ENCODE results near the gene FBXO42. TPM values are rescaled to one million over a fixed set of nuclear protein-coding genes. Genes with fewer than 3 reads are reported as not detected.
A peak's percentile ranks its signal among the peaks of the same experiment; 100 is the strongest.

FBXO42 gene
- total and polyA plus RNA-seq, 4 donors, result 22.8 to 29.2 (median 27.5) TPM

GRCh38 chr1:16254263-16254928 is 97.9 kb downstream of the FBXO42 start:
- Histone ChIP-seq H3K27me3 (ENCODE audit: control insufficient read depth, insufficient read depth, low read length) (no peaks in the 10 kb centered on the region), H3K36me3 (ENCODE audit: control insufficient read depth, insufficient read depth, low read length) (peaks cover 26% of the 10 kb centered on the region), H3K4me1 (ENCODE audit: control insufficient read depth, insufficient read depth, low read length) (peaks cover 3% of the 10 kb centered on the region), H3K27ac (ENCODE audit: low read depth, low read length) (no peak overlapping the region), H3K9me3 (ENCODE audit: control insufficient read depth, insufficient read depth, low read length) (no peaks in the 10 kb centered on the region), H3K4me3 (ENCODE audit: low read depth, low read length) (no peak overlapping the region)
- DNase-seq (ENCODE audit: low read depth in 4 of 6, low spot score in 6 of 6), result no peak
- WGBS (ENCODE audit: insufficient coverage), result 77% methylated on average over 3 of the region's 4 CpGs

GRCh38 chr1:16253332-16253922 is 98.9 kb downstream of the FBXO42 start:
- Histone ChIP-seq H3K4me3 (ENCODE audit: low read depth, low read length) (no peak overlapping the region), H3K9me3 (ENCODE audit: control insufficient read depth, insufficient read depth, low read length) (no peaks in the 10 kb centered on the region), H3K27me3 (ENCODE audit: control insufficient read depth, insufficient read depth, low read length) (no peaks in the 10 kb centered on the region), H3K4me1 (ENCODE audit: control insufficient read depth, insufficient read depth, low read length) (peaks cover 10% of the 10 kb centered on the region), H3K27ac (ENCODE audit: low read depth, low read length) (no peak overlapping the region), H3K36me3 (ENCODE audit: control insufficient read depth, insufficient read depth, low read length) (peaks cover 26% of the 10 kb centered on the region)
- DNase-seq (ENCODE audit: low read depth in 4 of 6, low spot score in 6 of 6), result no peak
- 92% methylated on average over 3 of the region's 5 CpGs for WGBS (ENCODE audit: insufficient coverage)

- no peak overlapping the region for H3K27ac ChIP-seq (ENCODE audit: low read depth, low read length)
- H3K27me3 ChIP-seq (ENCODE audit: control insufficient read depth, insufficient read depth, low read length), result no peaks in the 10 kb centered on the region
- H3K4me1 ChIP-seq (ENCODE audit: control insufficient read depth, insufficient read depth, low read length), result peaks cover 15% of the 10 kb centered on the region
- H3K9me3 ChIP-seq (ENCODE audit: control insufficient read depth, insufficient read depth, low read length), result no peaks in the 10 kb centered on the region
- H3K36me3 ChIP-seq (ENCODE audit: control insufficient read depth, insufficient read depth, low read length), result peaks cover 26% of the 10 kb centered on the region
- H3K4me3 ChIP-seq (ENCODE audit: low read depth, low read length), result no peak overlapping the region
- DNase-seq (ENCODE audit: low read depth in 4 of 6, low spot score in 6 of 6), result no peak
- WGBS (ENCODE audit: insufficient coverage), result no CpG with 5 or more reads among the region's 2 CpGs
Measured at GRCh38 chr1:16252912-16253311, 99.4 kb downstream of the FBXO42 start.

GRCh38 chr1:16251381-16251780 is 100.9 kb downstream of the FBXO42 start:
- H3K27ac ChIP-seq (ENCODE audit: low read depth, low read length), result no peak overlapping the region
- H3K9me3 ChIP-seq (ENCODE audit: control insufficient read depth, insufficient read depth, low read length), result no peaks in the 10 kb centered on the region
- H3K4me3 ChIP-seq (ENCODE audit: low read depth, low read length), result no peak overlapping the region
- H3K27me3 ChIP-seq (ENCODE audit: control insufficient read depth, insufficient read depth, low read length), result no peaks in the 10 kb centered on the region
- peaks cover 16% of the 10 kb centered on the region for H3K4me1 ChIP-seq (ENCODE audit: control insufficient read depth, insufficient read depth, low read length)
- H3K36me3 ChIP-seq (ENCODE audit: control insufficient read depth, insufficient read depth, low read length), result peaks cover 31% of the 10 kb centered on the region
- WGBS (ENCODE audit: insufficient coverage), result 83% methylated on average over 5 of the region's 10 CpGs
- DNase-seq (ENCODE audit: low read depth in 4 of 6, low spot score in 6 of 6), result no peak

- Histone ChIP-seq H3K9me3 (ENCODE audit: control insufficient read depth, insufficient read depth, low read length) (no peaks in the 10 kb centered on the region), H3K27me3 (ENCODE audit: control insufficient read depth, insufficient read depth, low read length) (no peaks in the 10 kb centered on the region), H3K4me1 (ENCODE audit: control insufficient read depth, insufficient read depth, low read length) (peaks cover 16% of the 10 kb centered on the region), H3K27ac (ENCODE audit: low read depth, low read length) (no peak overlapping the region), H3K36me3 (ENCODE audit: control insufficient read depth, insufficient read depth, low read length) (peaks cover 37% of the 10 kb centered on the region), H3K4me3 (ENCODE audit: low read depth, low read length) (no peak overlapping the region)
- 91% methylated on average over 6 of the region's 15 CpGs for WGBS (ENCODE audit: insufficient coverage)
- no peak for DNase-seq (ENCODE audit: low read depth in 4 of 6, low spot score in 6 of 6)
Measured at GRCh38 chr1:16250524-16251251, 101.6 kb downstream of the FBXO42 start.

GRCh38 chr1:16249596-16250241 is 102.6 kb downstream of the FBXO42 start:
- Histone ChIP-seq H3K27me3 (ENCODE audit: control insufficient read depth, insufficient read depth, low read length) (no peaks in the 10 kb centered on the region), H3K4me3 (ENCODE audit: low read depth, low read length) (no peak overlapping the region), H3K27ac (ENCODE audit: low read depth, low read length) (no peak overlapping the region), H3K4me1 (ENCODE audit: control insufficient read depth, insufficient read depth, low read length) (peaks cover 16% of the 10 kb centered on the region), H3K9me3 (ENCODE audit: control insufficient read depth, insufficient read depth, low read length) (no peaks in the 10 kb centered on the region), H3K36me3 (ENCODE audit: control insufficient read depth, insufficient read depth, low read length) (peaks cover 40% of the 10 kb centered on the region)
- peak in 1 of 6 donors; percentile 28 for DNase-seq (ENCODE audit: low read depth in 4 of 6, low spot score in 6 of 6)
- WGBS (ENCODE audit: insufficient coverage), result 85% methylated on average over 2 of the region's 3 CpGs

- H3K4me1 ChIP-seq (ENCODE audit: control insufficient read depth, insufficient read depth, low read length), result peaks cover 23% of the 10 kb centered on the region
- no peaks in the 10 kb centered on the region for H3K27me3 ChIP-seq (ENCODE audit: control insufficient read depth, insufficient read depth, low read length)
- no peak overlapping the region for H3K4me3 ChIP-seq (ENCODE audit: low read depth, low read length)
- WGBS (ENCODE audit: insufficient coverage), result 13% methylated on average over 4 of the region's 7 CpGs
- DNase-seq (ENCODE audit: low read depth in 4 of 6, low spot score in 6 of 6), result peak; percentile 50 to 96 (median 69)
- H3K36me3 ChIP-seq (ENCODE audit: control insufficient read depth, insufficient read depth, low read length), result peaks cover 38% of the 10 kb centered on the region
- no peaks in the 10 kb centered on the region for H3K9me3 ChIP-seq (ENCODE audit: control insufficient read depth, insufficient read depth, low read length)
- H3K27ac ChIP-seq (ENCODE audit: low read depth, low read length), result peak overlapping the region; percentile 70
Measured at GRCh38 chr1:16248603-16249516, 103.4 kb downstream of the FBXO42 start.

- WGBS (ENCODE audit: insufficient coverage), result 94% methylated on average over 6 of the region's 8 CpGs
- no peak overlapping the region for H3K4me3 ChIP-seq (ENCODE audit: low read depth, low read length)
- peaks cover 25% of the 10 kb centered on the region for H3K4me1 ChIP-seq (ENCODE audit: control insufficient read depth, insufficient read depth, low read length)
Measured at GRCh38 chr1:16248007-16248436, 104.3 kb downstream of the FBXO42 start.

GRCh38 chr1:16247441-16247840 is 104.8 kb downstream of the FBXO42 start:
- peaks cover 39% of the 10 kb centered on the region for H3K36me3 ChIP-seq (ENCODE audit: control insufficient read depth, insufficient read depth, low read length)
- peak overlapping the region; percentile 70 for H3K27ac ChIP-seq (ENCODE audit: low read depth, low read length)
- no peak overlapping the region for H3K4me3 ChIP-seq (ENCODE audit: low read depth, low read length)
- 94% methylated on average over 1 of the region's 2 CpGs for WGBS (ENCODE audit: insufficient coverage)
- H3K27me3 ChIP-seq (ENCODE audit: control insufficient read depth, insufficient read depth, low read length), result no peaks in the 10 kb centered on the region
- no peaks in the 10 kb centered on the region for H3K9me3 ChIP-seq (ENCODE audit: control insufficient read depth, insufficient read depth, low read length)
- DNase-seq (ENCODE audit: low read depth in 4 of 6, low spot score in 6 of 6), result no peak
- peaks cover 25% of the 10 kb centered on the region for H3K4me1 ChIP-seq (ENCODE audit: control insufficient read depth, insufficient read depth, low read length)

More at GRCh38 chr1:16248007-16248436, 104.3 kb downstream of the FBXO42 start:
- H3K27ac ChIP-seq (ENCODE audit: low read depth, low read length), result peak overlapping the region; percentile 70
- DNase-seq (ENCODE audit: low read depth in 4 of 6, low spot score in 6 of 6), result no peak
- no peaks in the 10 kb centered on the region for H3K9me3 ChIP-seq (ENCODE audit: control insufficient read depth, insufficient read depth, low read length)
- peaks cover 33% of the 10 kb centered on the region for H3K36me3 ChIP-seq (ENCODE audit: control insufficient read depth, insufficient read depth, low read length)
- no peaks in the 10 kb centered on the region for H3K27me3 ChIP-seq (ENCODE audit: control insufficient read depth, insufficient read depth, low read length)

Data from spinal cord (tissue), 10 donors.